Measurements from ENCODE around the gene APPBP2.

- TF ChIP-seq CTCF (IDR thresholded peaks at IDR 0.05; ENCODE audit: low read depth, low read length) (no peak), EZH2phosphoT487 (IDR thresholded peaks at IDR 0.05; ENCODE audit: low read depth) (no peak)
These were observed 122.6 kb downstream of the APPBP2 start for GRCh38 chr17:60403523-60403810.
